Panc1 (cell line): ENCODE measurements around the gene SIK3. TPM values are rescaled to one million over a fixed set of nuclear protein-coding genes. Genes with fewer than 3 reads are reported as not detected.
A peak's percentile ranks its signal among the peaks of the same experiment; 100 is the strongest.

Experiments
- ATAC-seq: fragments of 200-7000 bp; cut with Tn5 transposase; 2 replicates; pipeline ENCODE4 v1.9.1; 2020; ENCODE audit warnings: mild to moderate bottlenecking, moderate library complexity
- BruUV-seq: library from RNA; stranded (reverse); fragments of 400-500 nt; replicated peaks from 2 replicates; lab custom pipeline; 2021; lab: Mats Ljungman, UMichigan
- CTCF ChIA-PET: fragments of 300-600 bp; sonication (Branson Sonifier 250); formaldehyde crosslinking; loops from one replicate; lab custom pipeline; 2022; ENCODE audit warnings: antibody characterized with exemption; lab: Charles Lee
- POLR2A ChIA-PET: fragments of 300-600 bp; sonication (Branson Sonifier 250); formaldehyde crosslinking; loops from one replicate; lab custom pipeline; 2022; ENCODE audit warnings: antibody characterized with exemption; lab: Charles Lee
- DNase-seq: peaks from one replicate; pipeline ENCODE4 v3.0.0-alpha.2; 2010; ENCODE audit warnings: low read depth, low spot score
- H3K27ac ChIP-seq: 2 replicates; pipeline ENCODE4 v1.5.1; 2011; ENCODE audit warnings: mild to moderate bottlenecking, low read length, inconsistent platforms
- H3K27me3 ChIP-seq: fragments of 200-500 bp; sonication (Bioruptor generic); 2 replicates; pipeline ENCODE4 v1.6.0; 2014; ENCODE audit warnings: low read length, inconsistent platforms; ENCODE audit not compliant: control insufficient read depth, insufficient read depth
- H3K36me3 ChIP-seq: fragments of 200-500 bp; sonication (Bioruptor generic); 2 replicates; pipeline ENCODE4 v1.5.1; 2014; ENCODE audit warnings: inconsistent platforms, mild to moderate bottlenecking, low read length, moderate library complexity; ENCODE audit not compliant: control insufficient read depth, insufficient read depth
- H3K4me1 ChIP-seq: 2 replicates; pipeline ENCODE4 v1.5.1; 2011; ENCODE audit warnings: inconsistent platforms, mild to moderate bottlenecking, low read length, moderate library complexity; ENCODE audit not compliant: control insufficient read depth, insufficient read depth
- H3K4me3 ChIP-seq, 2 experiments: 2 replicates each; pipeline ENCODE4 v1.5.1; 2011 to 2012; ENCODE audit warnings: low read depth in 2 of 2, low read length in 2 of 2, mild to moderate bottlenecking in 2 of 2, inconsistent platforms in 1 of 2, moderate library complexity in 1 of 2
- H3K9me3 ChIP-seq: fragments of 200-500 bp; sonication (Bioruptor generic); 2 replicates; pipeline ENCODE4 v1.5.1; 2014; ENCODE audit warnings: low read depth, mild to moderate bottlenecking, inconsistent platforms, low read length, moderate library complexity; ENCODE audit not compliant: control insufficient read depth, insufficient read depth
- CTCF ChIP-seq: fragments of 450-650 bp; IDR thresholded peaks from 2 replicates; pipeline ENCODE4 v1.5.1; 2017; ENCODE audit warnings: mild to moderate bottlenecking
- POLR2AphosphoS5 ChIP-seq: IDR thresholded peaks from 2 replicates; pipeline ENCODE4 v1.6.1; 2012; ENCODE audit warnings: mild to moderate bottlenecking, low read depth, low read length, moderate library complexity
- REST ChIP-seq, 2 experiments: IDR thresholded peaks; 2 replicates each; pipeline ENCODE4 v1.6.1; 2011 to 2012; ENCODE audit warnings: low read depth in 2 of 2, control low read depth in 1 of 2, low read length in 1 of 2, mild to moderate bottlenecking in 1 of 2, moderate library complexity in 1 of 2; ENCODE audit not compliant: insufficient read depth in 1 of 2
- SIN3A ChIP-seq: IDR thresholded peaks from 2 replicates; pipeline ENCODE4 v1.6.1; 2012; ENCODE audit warnings: low read depth, mild to moderate bottlenecking, low read length, moderate library complexity, borderline replicate concordance; ENCODE audit not compliant: insufficient read depth
- TCF7L2 ChIP-seq: IDR thresholded peaks from 2 replicates; pipeline ENCODE4 v1.6.1; 2011; ENCODE audit warnings: mild to moderate bottlenecking, low read depth, low read length, inconsistent platforms
- in situ Hi-C: cut with HindIII; loops from 2 replicates; pipeline ENCODE4 v1.10.0; 2016; ENCODE audit warnings: low sequenced_read_pairs, low pct_unique_long_range_greater_than_20kb
- intact Hi-C: fragments of 100-400 bp; cut with micrococcal nuclease; formaldehyde crosslinking; loops from one replicate; pipeline ENCODE4 v1.10.0; 2022; ENCODE audit not compliant: unreplicated experiment
- total RNA-seq: library from RNA; stranded (reverse); gene quantifications from one replicate; pipeline ENCODE4 v1.2.1, GENCODE V29; 2021; ENCODE audit not compliant: unreplicated experiment

SIK3 gene
- total RNA-seq, 1 experiment from 2014 or later = 39.7 TPM

- Histone ChIP-seq H3K4me1 (peaks cover 8% of the 10 kb centered on the region), H3K36me3 (0 out of 2 replicates have a peak, but pooled peaks cover 4% of the 10 kb centered on the region), H3K9me3 (no peaks in the 10 kb centered on the region), H3K27ac (no peak overlapping the region), H3K27me3 (no peaks in the 10 kb centered on the region), H3K4me3 (no peak overlapping the region)
- in situ Hi-C loops = no loop called here
- POLR2A ChIA-PET = no interaction called here
- intact Hi-C loops = no loop called here
- ATAC-seq (no peak), DNase-seq (no peak)
- no peak for TF ChIP-seq TCF7L2
- no peak for TF ChIP-seq SIN3A
- TF ChIP-seq CTCF = no peak
- no peak for TF ChIP-seq REST (IDR thresholded peaks at IDR 0.05; ENCODE audit: insufficient read depth in 1 of 2, low read depth in 2 of 2, low read length in 1 of 2)
- no peak for TF ChIP-seq POLR2AphosphoS5
- CTCF ChIA-PET = no interaction called here
- BruUV-seq = no TSS peak
Observed at GRCh38 chr11:116951762-116952161, 146.5 kb downstream of the SIK3 start.

GRCh38 chr11:116950210-116950609, 148.0 kb downstream of the SIK3 start:
- DNase-seq (no peak), ATAC-seq (no peak)
- TF ChIP-seq TCF7L2 = no peak
- TF ChIP-seq POLR2AphosphoS5 = no peak
- ChIA-PET POLR2A (no interaction called here), CTCF (no interaction called here)
- Histone ChIP-seq H3K36me3 (0 out of 2 replicates have a peak, but pooled peaks cover 4% of the 10 kb centered on the region), H3K4me1 (peaks cover 11% of the 10 kb centered on the region), H3K27me3 (no peaks in the 10 kb centered on the region), H3K27ac (no peak overlapping the region), H3K9me3 (no peaks in the 10 kb centered on the region), H3K4me3 (no peak overlapping the region)
- in situ Hi-C loops = no loop called here
- intact Hi-C loops = no loop called here
- BruUV-seq = no TSS peak

GRCh38 chr11:116948391-116948790, 149.8 kb downstream of the SIK3 start:
- Histone ChIP-seq H3K36me3 (no peaks in the 10 kb centered on the region), H3K27ac (no peak overlapping the region), H3K9me3 (no peaks in the 10 kb centered on the region), H3K4me3 (no peak overlapping the region), H3K4me1 (peaks cover 11% of the 10 kb centered on the region), H3K27me3 (no peaks in the 10 kb centered on the region)
- in situ Hi-C loops = no loop called here
- TF ChIP-seq POLR2AphosphoS5 = no peak
- TF ChIP-seq CTCF = no peak
- no peak for TF ChIP-seq SIN3A
- TF ChIP-seq REST (IDR thresholded peaks at IDR 0.05; ENCODE audit: insufficient read depth in 1 of 2, low read depth in 2 of 2, low read length in 1 of 2) = no peak
- no peak for TF ChIP-seq TCF7L2
- no TSS peak for BruUV-seq
- DNase-seq (no peak), ATAC-seq (peak; percentile 81)
- CTCF ChIA-PET = no interaction called here
- intact Hi-C loops = no loop called here
- POLR2A ChIA-PET = interaction anchor here (0.6 kb wide), 1 partner anchor 23 kb away, joined by 3 read pairs; no protein-coding TSS in a partner anchor
